GM21528 (cell line): ENCODE results near the gene RGS7BP.

Experiments used
- ATAC-seq: cut with Tn5 transposase; IDR thresholded peaks from one replicate; pipeline ENCODE4 v1.9.1; 2021; ENCODE audit warnings: mild to moderate bottlenecking, moderate library complexity; ENCODE audit not compliant: unreplicated experiment, low FRiP score

The RGS7BP gene

DNA sequence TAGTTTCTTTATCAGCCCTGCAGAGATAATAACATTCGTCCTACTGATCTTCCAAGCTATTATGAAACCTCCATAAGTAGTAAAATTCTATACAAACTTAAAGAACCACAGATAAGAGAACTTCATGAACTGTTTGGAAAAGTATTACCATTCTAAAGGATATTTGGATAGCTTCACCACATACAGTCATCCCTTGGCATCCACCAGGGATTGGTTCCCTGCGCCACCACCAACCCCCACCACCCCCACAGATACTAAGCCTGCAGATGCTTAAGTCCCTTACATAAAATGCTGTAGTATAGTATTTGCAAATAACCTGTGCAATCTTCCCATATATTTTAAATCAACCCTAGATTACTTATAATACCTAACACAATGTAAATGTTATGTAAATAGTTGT lies 123.1 kb downstream of the RGS7BP start:
- ATAC-seq: no peak

DNA sequence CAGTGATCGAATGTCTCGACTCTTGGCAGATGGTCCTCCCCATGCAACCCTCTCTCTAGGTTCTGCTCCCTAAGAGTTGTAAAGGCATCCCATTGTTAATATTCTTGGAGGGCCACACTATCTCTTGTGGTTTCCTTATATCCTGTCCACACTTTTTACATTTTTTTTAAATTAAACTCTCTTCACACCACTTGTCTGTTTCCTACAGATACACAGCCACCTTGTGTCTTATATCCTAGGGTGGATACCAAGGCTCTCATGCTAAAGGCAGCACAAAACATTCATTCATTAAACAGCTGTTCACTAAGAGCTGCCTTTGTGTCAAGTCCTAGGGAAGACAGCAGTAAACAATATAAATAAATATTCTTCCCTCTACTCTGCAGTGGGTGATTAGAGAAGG lies 124.0 kb downstream of the RGS7BP start:
- no peak for ATAC-seq

DNA sequence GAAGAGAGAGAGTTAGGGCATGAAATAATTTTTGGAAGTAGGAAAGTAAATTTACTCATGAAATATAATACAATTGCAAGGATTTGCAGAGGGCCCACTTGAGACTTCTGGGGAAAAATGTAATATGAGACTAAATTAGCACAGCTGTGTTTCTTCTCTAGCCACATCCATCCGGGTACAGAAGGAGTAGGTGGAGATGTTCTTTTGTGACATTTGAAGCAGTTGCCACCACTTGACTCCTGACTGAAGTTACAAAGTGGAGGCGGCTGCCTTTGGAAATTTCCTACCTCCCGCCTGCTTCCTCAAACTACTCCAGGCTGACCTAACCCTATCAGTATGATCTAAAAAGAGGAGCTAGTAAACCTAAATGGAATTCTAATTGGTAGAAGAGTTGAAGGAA lies 126.4 kb downstream of the RGS7BP start:
- no peak for ATAC-seq

DNA sequence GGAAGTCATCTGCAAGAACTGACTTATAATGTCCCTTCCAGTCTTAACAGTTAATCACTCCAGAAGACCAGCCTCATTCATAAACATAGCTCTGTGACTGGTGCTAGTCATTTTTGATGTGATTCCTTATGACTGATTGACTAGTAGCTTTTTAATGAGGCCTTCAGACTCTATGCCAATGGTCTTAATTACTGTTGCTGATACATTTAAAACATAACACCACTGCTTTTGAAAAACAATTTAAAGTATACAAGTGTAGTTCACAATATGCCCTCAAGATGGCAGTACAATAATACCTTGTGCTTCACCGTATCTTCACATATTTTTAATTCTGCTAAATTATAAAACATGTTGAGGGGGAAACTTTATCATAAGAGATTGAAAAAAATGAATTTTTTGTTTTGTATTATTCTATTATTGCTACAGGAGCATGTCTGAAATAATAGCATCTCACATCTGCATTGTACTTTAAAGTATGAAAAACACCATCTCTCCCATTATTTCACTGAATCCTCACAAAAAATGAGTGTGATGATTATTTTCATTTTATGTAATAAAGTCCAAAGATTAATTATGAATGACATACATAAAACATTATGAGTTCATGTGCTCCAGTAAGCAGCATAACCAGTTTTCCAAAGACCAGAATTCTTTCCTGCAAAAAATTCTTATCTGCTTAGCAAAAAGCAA lies 129.3 kb downstream of the RGS7BP start:
- ATAC-seq: no peak

DNA sequence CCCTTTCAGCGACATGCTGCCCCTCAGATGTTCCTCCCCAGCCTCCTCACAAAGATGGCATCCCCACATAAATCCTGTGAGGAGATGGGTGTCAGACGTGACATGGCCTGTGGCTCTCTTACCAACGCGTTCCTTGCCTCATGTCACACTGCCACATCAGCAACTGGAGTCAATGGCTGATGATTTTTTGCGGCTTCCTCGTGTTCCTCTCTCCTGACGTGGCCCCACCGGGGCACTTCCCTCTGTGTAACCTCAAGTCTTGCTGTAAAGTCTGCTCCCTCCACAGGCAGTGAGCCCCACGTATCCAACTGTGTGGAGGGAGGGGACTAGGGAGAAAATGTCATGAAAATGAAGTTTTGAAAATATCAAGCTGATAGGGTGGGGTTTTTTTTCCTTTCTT lies 131.3 kb downstream of the RGS7BP start:
- ATAC-seq: no peak

DNA sequence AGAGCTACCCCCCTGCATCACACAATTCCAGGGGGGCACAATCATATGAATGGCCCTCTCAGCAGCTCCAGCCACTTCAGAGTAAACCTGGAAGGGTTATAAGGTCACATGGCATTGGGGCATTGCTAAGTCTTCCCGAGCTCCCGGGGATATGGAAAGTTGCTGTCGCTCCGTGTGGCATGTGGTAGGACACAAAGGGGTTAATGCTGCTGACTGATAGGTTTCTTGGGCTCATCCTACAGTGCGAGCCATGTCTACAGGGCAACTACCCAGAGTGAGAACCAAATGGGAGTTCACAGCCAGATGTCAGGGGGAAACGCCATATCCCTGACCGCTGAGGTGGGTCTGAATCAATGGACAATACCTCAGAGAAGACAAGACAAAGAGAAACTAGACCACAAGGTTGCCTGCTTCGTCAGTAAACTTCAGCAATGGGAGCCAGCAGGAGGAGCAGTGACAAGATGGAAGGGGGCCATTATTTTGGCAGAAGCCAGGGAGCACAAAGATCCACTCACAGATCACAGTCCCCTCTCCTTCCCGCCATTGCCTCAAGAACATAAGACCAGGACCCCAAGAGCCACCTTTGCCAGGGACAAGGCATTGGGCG lies 132.1 kb downstream of the RGS7BP start:
- ATAC-seq: no peak

DNA sequence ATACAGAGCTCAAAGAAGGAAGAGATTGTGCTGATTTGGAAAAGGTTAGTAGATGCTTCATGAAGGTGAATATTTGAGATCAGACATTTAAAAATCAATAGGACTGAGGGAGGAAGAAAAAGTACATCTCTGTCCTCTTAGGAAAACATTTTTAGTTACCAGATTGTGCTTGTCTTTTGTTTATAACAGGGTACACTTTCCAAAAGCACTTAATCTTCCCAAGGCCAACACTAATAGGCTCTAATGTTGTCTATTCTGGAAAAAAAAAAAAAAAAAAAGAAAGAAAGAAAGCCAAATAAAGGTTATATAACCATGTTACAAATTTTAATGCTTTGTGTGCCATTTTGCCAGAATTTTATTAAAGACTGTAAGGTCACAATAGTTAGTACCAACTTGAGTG lies 139.0 kb downstream of the RGS7BP start:
- no peak for ATAC-seq

DNA sequence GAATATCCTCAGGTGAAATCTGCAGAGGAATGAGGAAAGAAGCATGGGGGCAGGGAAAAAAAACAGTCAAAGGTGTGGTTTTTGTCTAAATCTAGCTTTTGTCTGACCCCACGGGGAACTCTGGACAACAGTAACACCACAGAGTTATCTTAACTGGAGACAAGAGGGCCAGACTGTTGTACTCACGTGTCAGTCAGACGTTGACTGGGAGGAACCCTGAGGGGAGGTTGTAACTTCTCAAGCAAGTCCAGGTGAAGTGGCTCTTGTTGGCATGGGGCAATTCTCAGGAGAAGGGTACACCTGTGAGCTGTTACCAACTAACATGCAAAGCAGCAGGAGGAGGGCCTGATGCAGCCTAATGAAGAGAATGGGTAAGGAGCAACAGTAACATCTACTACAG lies 140.4 kb downstream of the RGS7BP start:
- no peak for ATAC-seq

DNA sequence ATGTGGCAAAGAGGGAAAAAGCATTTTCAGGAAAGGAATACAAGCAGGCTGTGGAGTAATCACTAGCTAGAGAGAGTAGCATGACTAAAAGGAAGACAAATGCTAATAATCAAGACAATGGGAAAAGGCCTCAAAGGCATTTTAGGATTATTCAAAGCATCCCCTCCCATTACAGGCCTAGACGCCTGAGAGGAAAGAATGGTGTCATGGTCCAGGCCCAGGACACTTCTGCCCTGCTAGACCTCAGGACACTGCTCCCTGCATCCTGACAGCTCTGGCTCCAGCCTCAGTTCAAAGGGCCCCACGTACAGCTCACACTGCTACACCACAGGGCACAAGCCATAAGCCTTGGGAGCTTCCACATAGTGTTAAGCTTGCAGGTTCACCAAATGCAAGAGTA lies 143.7 kb downstream of the RGS7BP start:
- no peak for ATAC-seq

DNA sequence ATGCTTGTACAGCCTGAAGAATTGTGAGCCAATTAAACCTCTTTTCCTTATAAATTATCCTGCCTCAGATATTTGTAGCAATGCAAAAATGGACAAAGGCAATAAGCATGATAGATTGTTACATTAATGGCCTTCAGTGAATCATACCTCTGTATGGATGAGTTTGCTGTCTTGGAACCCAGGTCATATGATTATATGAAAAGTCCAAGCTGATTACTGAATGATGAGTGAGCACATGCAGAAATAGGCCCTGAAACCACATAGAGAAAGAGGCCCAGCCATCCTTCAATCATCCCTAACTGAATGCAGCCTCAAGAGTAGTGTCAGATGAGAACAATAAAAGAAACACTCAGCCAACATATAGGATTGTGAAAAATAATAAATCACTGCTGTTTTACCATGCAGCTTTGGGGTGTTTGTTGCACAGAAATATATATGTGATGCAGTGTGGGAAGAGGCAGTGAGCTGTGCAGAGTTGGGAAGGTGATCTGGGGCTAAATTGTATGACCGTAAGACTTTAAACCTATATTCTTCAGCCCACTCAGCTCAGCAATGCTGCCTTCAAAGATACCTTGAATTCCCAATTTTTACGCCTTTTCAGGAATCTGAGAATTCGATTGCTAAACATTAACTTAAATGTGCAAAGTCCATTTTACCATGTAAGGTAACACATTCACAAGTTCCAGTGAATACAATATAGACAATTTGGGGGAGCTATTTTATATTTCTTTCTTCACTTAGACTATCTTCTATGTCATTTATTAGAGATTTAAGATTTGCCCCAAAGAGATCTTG lies 148.1 kb downstream of the RGS7BP start:
- no peak for ATAC-seq

DNA sequence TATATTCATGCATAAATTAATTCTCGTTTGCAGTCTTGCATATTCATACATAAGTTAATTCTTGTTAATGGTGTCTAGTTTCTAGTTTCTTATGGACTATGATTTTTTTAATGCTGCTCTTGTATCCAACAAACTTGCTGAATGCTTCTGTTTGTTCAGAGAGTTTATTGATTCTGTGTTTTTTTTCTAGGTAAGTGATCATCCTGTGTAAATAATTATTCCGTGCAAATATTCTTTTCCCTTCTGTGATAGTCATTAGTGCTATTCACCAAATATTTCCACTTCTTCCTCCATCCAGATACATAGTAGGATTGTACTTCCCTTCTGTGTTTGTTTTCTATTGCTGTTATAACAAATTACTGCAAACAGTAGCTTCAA lies 148.7 kb downstream of the RGS7BP start:
- no peak for ATAC-seq

DNA sequence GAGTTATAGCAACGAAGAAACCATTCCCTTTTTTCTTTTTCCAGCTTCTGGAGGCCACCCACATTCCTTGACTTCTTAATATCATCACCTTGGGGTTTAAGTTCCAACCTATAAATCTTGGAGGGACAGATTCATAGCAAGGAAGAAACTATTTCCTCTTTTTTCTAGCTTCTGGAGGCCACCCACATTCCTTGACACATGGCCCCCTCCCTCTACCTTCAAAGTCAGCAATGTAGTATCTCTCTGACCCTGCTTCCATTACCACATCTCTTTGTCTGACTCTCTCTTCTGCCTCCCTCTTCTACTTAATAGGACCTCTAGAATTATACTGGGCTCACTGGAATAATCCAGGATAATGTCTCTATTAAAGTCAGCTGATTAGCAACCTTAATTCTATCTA lies 149.8 kb downstream of the RGS7BP start:
- no peak for ATAC-seq

DNA sequence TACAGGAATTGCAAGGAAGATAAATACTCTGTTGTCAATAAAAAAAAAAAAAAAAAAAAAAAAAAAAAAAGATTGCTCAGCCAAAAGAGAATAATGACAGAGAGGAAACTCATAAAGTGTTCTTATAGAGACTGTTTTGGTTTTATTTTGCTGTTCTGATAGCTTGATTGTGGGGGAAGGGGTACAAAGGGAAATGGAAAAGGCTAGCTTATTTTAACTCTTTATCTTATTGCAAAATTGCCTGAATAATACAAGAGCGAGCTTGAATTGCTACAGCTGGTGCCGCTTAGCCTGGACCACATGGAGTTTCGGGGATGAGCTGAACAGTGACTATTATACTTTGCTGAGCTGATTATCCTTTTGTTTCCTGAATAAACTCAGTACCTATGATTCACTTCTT lies 153.5 kb downstream of the RGS7BP start:
- no peak for ATAC-seq
